ENCODE measurements around the gene RAB40C.

The RAB40C gene

DNA sequence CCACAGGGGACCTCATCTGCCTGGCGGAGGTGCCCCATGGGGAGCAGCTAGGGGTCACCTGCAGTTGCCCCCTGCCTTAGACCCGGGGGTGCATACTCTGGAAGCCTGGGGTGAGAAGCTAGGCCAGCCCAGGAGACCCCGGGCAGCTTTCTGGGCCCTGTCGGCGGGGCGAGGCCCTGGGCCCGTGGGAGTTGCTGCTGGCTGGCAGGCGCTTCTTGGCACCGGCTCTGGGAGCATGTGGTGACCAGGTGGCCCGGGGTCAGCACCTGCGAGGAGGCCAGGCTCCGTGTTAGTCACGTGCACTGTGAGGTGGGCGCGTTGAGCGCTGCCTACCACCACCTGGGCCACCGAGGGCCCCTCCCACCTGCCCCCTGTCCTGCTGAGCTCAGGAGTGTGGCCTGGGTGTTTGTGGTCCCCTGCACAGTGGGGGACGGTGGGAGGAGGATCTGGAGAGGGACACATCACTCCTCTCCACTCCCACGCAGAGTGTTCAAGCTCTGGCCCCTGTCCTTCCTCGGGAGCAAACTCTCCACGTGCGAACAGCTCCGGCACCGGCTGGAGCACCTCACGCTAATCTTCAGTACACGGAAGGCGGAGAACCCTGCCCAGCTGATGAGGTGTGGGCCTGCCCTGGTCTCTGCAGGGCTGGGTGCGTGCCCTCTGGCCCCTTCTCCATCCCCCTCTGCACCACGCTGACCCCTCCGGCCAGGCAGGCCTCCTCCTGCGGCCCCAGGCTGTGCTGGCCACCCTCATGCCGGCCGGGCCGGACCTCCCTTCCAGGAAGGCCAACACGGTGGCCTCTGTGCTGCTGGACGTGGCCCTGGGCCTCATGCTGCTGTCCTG, 14.3 kb upstream of the RAB40C start:
- DNase-seq = no peak

GRCh38 chr16:576197-576822, 13.6 kb upstream of the RAB40C start:
- no peak for DNase-seq

GRCh38 chr16:576823-577201, 13.1 kb upstream of the RAB40C start:
- DNase-seq = no peak

- no peak for DNase-seq
Measured at GRCh38 chr16:577796-578195, 12.1 kb upstream of the RAB40C start.

DNA sequence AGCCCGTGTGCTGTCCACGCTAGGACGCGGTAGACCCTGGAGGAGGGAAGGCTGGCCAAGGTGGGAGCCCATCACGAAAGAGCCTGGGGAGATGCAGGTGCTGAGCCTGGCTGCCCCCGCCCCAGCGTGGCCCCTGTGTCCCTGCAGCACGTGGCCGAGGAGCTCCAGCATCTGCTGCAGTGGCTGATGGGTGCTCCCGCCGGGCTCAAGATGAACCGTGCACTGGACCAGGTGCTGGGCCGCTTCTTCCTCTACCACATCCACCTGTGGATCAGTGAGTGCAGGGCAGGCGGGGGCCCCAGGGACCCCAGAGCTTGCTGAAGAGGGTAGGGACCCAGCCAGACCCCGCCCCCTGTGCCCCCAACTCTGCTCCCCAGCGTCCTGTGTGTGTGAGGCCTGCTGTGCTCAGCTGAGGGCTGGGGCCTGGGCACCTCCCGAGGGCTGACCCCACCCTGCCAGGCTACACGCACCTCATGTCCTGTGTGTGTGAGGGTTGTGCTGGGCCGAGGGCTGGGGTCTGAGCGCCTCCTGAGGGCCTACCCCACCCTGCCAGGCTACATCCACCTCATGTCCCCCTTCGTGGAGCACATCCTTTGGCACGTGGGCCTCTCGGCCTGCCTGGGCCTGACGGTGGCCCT, 11.5 kb upstream of the RAB40C start:
- no peak for DNase-seq

DNA sequence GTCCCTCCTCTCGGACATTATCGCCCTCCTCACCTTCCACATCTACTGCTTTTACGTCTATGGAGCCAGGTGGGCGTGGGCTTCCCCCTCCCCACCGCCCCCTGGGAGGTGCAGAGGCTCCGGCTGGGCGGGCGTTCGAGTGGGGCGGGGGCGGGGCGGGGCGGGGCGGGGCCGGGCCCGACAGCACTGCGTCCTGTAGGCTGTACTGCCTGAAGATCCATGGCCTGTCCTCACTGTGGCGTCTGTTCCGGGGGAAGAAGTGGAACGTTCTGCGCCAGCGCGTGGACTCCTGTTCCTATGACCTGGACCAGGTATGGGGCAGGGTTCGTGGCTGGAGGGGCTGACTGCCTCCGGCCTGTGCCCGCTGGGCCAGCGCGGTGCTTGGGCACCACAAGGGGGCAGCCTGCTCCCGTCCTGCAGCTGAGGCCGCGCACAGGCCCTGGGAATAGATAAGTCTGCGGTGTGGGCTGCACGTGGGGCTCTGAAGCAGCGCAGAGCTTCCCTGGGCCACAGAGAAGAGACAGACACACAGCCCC, 10.9 kb upstream of the RAB40C start:
- DNase-seq = no peak

DNA sequence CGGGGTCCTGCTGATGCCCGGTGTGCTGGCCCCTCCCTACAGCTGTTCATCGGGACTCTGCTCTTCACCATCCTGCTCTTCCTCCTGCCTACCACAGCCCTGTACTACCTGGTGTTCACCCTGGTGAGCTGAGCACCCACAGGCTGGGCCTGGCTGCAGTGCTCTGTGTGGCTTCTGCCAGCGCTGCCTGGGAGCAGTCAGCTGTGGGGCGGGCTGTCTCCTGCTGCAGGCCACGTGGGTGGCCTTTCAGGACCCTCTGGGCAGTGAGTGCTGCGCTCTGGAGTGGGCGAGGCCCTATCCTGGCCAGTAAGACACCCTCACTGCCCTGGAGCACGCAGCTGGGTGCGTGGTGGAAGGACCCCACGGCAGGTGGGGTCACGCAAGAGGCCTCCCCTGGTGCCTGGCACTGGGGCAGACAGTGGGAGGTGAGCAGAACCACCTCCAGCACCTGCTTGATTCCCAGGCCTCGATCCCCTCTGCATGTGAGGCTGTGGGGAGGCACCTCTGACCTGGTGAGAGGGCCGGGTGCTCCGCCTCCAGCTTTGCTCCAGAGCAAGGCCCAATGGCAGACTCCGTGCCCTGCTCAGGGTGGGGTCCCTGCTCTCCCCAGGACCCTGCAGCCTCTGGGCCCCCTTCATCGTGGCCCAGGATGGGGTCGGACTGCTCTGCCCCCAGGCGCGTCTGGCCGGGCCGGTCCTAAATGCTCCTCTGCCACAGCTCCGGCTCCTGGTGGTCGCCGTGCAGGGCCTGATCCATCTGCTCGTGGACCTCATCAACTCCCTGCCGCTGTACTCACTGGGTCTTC, 9.5 kb upstream of the RAB40C start:
- DNase-seq = no peak

DNA sequence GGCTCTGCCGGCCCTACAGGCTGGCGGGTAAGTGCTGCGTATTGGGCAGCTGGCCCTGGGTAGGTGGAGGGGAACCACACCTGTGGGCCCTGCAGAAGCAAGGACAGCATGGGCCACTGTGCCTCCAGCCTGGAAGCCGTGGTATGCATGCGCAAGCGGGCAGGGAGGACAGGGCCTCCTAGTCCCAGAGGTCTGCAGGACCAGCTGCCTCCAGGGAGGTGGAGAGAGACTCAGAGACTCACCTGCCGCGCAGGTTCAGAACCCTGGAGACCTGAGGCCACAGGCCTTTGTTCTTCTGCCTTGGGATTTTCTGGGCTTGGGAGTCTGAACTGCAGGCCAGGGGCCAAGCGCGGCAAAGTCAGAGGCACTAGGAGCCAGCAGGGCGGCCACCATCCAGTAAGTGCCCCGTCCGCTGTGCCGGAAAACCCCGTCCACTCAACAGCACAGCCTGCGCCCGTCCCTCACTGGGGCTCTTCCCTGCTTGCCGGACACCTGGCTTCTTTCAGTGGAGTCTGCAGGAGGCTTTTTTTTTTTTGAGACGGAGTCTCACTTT, 8.8 kb upstream of the RAB40C start:
- no peak for DNase-seq

GRCh38 chr16:582218-582613, 7.7 kb upstream of the RAB40C start:
- no peak for DNase-seq

DNA sequence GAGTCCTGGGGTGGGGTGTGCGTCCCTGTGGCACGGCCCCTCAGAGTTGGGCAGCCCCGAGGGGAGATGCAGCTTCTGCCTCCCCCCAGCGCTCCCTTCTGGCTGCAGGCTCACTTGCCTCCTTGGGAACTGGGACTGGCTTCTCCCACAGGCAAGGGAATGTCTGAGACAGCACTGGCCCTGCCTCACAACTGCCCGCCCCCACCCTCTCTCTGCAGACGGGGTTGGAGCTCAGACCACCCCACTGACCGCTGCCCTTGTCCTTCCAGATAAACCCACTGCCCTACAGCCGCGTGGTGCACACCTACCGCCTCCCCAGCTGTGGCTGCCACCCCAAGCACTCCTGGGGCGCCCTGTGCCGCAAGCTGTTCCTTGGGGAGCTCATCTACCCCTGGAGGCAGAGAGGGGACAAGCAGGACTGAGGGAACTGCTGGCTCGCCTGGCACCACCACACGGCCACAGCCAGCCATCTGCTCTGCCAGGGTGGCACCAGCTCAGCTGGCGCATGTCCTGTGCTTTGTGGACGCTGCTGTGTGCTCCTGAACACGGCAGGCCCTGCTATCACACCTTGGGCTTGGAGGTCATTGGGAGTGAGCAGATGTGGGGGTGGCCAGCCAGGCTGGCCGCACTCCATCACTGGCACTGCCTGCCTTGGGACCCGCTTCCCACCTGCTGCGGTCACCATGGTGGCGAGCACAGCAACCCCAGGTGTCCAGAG, 7.1 kb upstream of the RAB40C start:
- no peak for DNase-seq

- no peak for DNase-seq
Measured at GRCh38 chr16:583470-583814, 6.4 kb upstream of the RAB40C start.

DNA sequence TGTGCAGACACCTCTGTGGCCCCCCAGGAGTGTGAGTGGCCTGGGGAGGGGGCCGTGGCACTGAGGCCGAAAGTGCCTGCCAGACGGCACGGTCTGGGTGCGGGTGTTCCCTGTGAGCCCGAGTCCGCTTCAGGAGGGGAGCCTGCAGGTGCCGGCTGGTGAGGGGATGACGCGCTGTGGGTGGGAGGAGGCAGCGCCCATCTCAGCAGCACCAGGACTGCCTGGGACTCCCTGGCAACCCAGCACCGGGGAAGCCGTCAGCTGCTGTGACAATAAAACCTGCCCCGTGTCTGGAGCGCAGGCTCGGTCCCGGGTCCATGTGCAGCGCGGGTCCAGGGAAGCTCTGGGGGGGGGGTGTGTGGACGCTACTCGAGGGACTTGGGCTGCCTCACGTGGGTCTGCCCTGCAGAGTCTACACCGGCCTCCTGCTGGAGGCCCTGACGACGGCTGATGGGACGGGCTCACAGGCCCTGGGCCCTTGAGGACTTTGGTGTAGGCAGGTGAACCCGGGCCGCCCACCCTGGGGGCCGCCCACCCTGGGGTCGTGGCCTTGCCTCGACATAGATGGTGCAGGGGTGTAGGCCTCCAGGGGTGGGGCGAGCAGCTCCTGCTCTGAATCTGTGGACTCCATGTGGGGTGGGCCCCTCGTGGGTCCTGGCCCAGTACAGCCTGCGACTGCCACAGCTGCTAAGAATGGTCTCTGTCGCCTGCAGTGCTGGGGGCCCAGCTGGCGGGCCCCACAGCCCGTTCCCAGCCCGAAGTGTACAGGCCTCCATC, 5.9 kb upstream of the RAB40C start:
- DNase-seq = no peak

GRCh38 chr16:585351-585750, 4.5 kb upstream of the RAB40C start:
- DNase-seq = peak; percentile 32

DNA sequence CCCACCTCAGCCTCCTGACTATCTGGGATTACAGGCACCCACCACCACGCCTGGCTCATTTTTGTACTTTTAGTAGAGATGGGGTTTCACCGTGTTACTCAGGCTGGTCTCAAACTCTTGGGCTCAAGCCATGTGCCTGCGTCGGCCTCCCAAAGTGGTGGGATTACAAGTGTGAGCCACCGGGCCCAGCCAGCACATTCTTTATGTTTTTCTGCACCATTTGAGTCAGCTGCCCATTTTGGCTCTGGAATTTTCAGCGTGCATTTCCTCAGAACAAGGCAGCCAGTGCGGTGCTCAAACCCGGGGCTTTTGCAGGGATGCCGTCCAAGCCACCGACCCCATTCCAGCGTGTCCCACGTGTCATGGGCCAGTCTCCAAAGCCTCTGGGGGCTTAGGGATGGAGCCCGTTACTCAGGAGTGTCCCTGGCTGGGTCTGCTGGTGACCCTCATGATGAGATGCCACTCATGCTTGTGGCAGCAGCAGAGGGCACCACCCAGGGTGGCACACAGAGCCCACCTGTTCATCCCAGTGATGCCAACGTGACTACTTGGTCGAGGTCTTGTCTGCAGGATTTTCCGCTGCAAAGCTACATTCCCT, 3.7 kb upstream of the RAB40C start:
- no peak for DNase-seq

DNA sequence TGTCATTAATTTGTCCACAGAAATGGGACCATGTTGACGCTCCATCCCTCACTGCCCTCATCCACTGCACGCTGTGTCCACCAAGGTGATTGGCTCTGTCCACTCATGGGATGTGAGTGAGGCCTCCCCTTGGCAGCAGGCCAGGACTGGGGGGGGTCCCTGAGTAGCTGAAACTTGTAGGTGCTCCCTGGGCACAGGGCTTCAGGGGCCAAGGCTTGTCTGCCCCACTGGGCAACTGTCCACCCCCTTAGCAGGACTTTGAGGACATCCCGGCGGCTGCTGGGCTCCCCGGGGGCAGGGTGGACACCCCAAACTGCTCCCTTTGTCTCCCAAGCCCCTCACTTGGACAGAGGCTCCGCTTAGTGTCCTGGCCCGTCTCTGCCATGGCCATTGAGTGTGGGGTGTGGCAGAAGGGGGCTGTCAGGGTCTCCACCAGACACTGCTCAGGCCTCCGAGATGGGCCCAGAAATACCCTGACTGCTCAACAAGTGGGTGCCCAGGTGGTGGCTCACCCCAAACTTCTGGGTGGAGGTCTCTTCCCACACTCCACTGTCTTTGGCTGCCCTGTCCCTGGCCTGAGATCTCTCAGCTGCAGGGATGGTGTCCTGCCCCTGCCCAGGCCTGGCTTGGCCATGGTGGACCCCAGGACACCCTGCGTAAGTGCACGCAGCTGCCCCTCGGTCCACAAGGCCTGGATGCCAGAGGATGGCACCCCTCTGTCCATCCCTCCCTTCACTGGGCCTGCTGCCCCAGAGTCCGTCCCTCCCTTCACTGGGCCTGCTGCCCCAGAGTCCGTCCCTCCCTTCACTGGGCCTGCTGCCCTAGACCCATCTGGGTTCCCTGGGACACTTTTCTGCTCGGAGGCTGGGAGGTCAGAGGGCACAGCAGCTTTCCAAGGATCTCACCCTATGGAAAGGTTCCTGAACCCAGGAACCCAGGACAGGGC, 2.9 kb upstream of the RAB40C start:
- DNase-seq = no peak

DNA sequence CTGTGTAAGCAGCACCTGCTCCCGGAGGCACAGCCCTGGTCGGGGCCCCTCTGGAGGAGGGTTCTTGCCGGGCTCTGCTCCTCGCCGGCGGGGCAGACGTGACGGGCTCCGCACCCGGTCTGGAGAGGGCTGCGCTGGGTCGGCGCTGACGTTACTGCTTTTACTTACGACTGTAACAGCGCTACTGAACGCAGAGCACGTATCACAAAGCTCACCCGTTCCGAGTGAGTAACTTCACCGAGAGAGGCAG, 1.3 kb upstream of the RAB40C start:
- DNase-seq = peak; percentile 31

DNA sequence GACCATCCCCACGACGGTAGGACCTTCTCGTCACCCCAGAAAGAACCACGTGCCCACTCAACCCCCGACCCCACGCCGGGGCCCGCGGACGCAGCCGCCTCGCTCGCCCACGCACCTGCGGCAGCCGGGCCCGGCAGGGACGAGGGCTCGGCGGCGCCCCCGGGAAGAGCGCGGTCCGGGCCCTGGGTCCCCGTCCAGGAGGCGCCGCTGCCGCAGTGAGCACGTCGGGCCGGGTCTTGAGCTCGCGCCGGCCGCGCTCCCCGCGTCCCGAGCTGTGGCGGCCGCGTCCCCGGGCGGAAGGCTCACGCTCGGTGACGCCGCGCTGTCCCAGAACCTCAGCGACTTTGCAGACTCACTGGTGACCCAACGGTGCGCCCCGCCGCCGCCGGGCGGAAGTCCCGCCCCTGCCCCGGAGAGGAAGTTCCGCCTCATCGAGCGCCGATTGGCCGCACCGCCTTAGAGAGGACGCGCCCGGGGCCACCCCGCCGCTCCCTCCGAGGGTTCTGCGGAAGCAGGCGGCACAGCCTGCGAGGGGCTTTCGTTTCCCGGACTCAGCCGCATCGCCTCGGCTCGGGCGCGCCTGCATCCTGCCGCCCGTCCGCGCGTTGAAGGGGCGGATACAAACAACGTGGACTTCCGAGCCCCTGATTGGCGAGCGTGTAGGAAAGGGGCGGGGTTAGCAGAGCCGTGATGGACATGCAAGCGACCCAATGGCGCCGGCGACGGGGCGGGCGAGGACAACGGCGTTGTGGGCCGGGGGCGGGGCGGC, 793 bp upstream of the RAB40C start:
- peak; percentile 95 for DNase-seq

- DNase-seq = no peak
Measured at GRCh38 chr16:590188-590814, 435 bp downstream of the RAB40C start.

DNA sequence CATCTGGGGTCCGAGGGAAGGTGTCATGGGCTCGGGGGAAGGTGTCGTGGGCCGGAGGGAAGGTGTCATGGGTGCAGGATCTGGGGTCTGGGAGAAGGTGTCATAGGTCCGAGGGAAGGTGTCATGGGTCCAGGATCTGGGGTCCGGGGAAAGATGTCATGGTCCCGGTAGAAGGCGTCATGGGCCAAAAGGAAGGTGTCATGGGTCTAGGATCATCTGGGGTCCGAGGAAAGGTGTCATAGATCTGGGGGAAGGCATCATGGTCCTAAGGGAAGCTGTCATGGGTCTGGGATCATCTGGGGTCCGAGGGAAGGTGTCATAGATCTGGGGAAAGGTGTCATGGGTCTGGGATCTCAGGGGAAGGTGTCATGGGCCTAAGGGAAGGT, 942 bp downstream of the RAB40C start:
- no peak for DNase-seq
